Endodermal cell (in vitro differentiated cells): ENCODE data around the gene ACADM. TPM values are rescaled to one million over a fixed set of nuclear protein-coding genes. Genes with fewer than 3 reads are reported as not detected.
"Not testable (repeated sequence)": the region's sequence is repeated elsewhere in the genome, so short reads cannot be mapped to it uniquely, and the experiment has no call there.

Source experiments
- DNase-seq: peaks from one replicate; pipeline ENCODE4 v3.0.0-alpha.2; 2017
- H3K27ac ChIP-seq: 2 replicates; pipeline ENCODE4 v1.5.1; 2013; ENCODE audit warnings: mild to moderate bottlenecking, low read depth, low read length, moderate library complexity
- H3K27me3 ChIP-seq: 2 replicates; pipeline ENCODE4 v1.6.1; 2013; ENCODE audit warnings: mild to moderate bottlenecking, low read length, moderate library complexity; ENCODE audit not compliant: insufficient read depth, control insufficient read depth, poor library complexity, severe bottlenecking
- H3K36me3 ChIP-seq: 2 replicates; pipeline ENCODE4 v1.7.0; 2013; ENCODE audit warnings: mild to moderate bottlenecking, low read length, moderate library complexity; ENCODE audit not compliant: control insufficient read depth, insufficient read depth
- H3K4me1 ChIP-seq: one replicate; pipeline ENCODE4 v1.7.0; 2013; ENCODE audit warnings: low read length; ENCODE audit not compliant: control insufficient read depth, insufficient read depth
- H3K4me3 ChIP-seq: 2 replicates; pipeline ENCODE4 v1.5.1; 2013; ENCODE audit warnings: mild to moderate bottlenecking, low read length, moderate library complexity
- H3K9ac ChIP-seq: 2 replicates; pipeline ENCODE4 v1.6.1; 2013; ENCODE audit warnings: mild to moderate bottlenecking, low read length, moderate library complexity; ENCODE audit not compliant: poor library complexity, severe bottlenecking; ENCODE audit errors: extremely low read depth
- H3K9me3 ChIP-seq: 2 replicates; pipeline ENCODE4 v1.6.1; 2013; ENCODE audit warnings: mild to moderate bottlenecking, low read length, moderate library complexity; ENCODE audit not compliant: control insufficient read depth
- H3K27ac Mint-ChIP-seq: 2 replicates; pipeline ENCODE4 v1.8.0; 2020; ENCODE audit warnings: mixed read lengths
- H3K27me3 Mint-ChIP-seq: 2 replicates; pipeline ENCODE4 v1.8.0; 2021; ENCODE audit warnings: mild to moderate bottlenecking, mixed read lengths; ENCODE audit not compliant: insufficient read depth
- H3K36me3 Mint-ChIP-seq: 2 replicates; pipeline ENCODE4 v1.8.0; 2020; ENCODE audit warnings: low read depth, mixed read lengths
- H3K4me1 Mint-ChIP-seq: 2 replicates; pipeline ENCODE4 v1.8.0; 2020; ENCODE audit warnings: mixed read lengths
- H3K4me3 Mint-ChIP-seq: 2 replicates; pipeline ENCODE4 v1.8.0; 2020; ENCODE audit warnings: mild to moderate bottlenecking, moderate library complexity, mixed read lengths
- H3K9me3 Mint-ChIP-seq: 2 replicates; pipeline ENCODE4 v1.8.0; 2020; ENCODE audit warnings: mild to moderate bottlenecking, mixed read lengths
- WGBS, 2 experiments: methylation state at CpG; one replicate each; pipeline versions ENCODE4 v1.1.5 to v1.1.7; 2013; ENCODE audit warnings: missing lambda C conversion rate in 2 of 2, mixed read lengths in 1 of 2; ENCODE audit not compliant: insufficient coverage in 1 of 2, insufficient read length in 1 of 2; 5-methylcytosine and 5-hydroxymethylcytosine counted together
- long read RNA-seq, 4 experiments: library from polyadenylated mRNA in 2 of 4; library from RNA in 1 of 4; library from capped mRNA in 1 of 4; stranded (forward) in 3 of 4; unstranded in 1 of 4; transcript quantifications; one replicate each; pipeline ENCODE4 v2.0.0, GENCODE V29; 2020 to 2021; ENCODE audit warnings: inconsistent platforms in 1 of 4
- polyA plus RNA-seq, 2 experiments: library from polyadenylated mRNA; stranded (reverse); fragments of 50-300 nt; gene quantifications; one replicate each; pipeline ENCODE4 v1.2.3, GENCODE V29; 2013
- total RNA-seq, 2 donors: library from RNA; stranded (reverse); fragmentation: NEBNext Ultra II Directional in 1 of 2; extraction: Animal tissue kit (Norgen Biotek cat#: 25700) in 1 of 2; gene quantifications; 2 replicates in 1 of 2; 3 replicates in 1 of 2; pipeline ENCODE4 v1.2.1, GENCODE V29; 2021
- TF ChIP-seq, protein P1 (sequence below): fragments of 200-600 bp; sonication (generic); conservative IDR thresholded peaks from 2 replicates; pipeline ENCODE4 v1.5.0; 2021; ENCODE audit warnings: antibody characterized with exemption, mild to moderate bottlenecking

The ACADM gene
- total RNA-seq, result 10 to 100 TPM; 63.5 to 68.0 TPM
- 53.5 TPM for polyA plus RNA-seq (2013, experiment 1 of 2)
- polyA plus RNA-seq (2013, experiment 2 of 2), result 45.9 TPM
- long read RNA-seq, experiment 1, transcript ACADM-202 (12 exons, 2,619 nt), result major isoform, 22 of 56 reads
- long read RNA-seq, experiment 1, partial matches to known transcripts, result 14 of 56 reads
- long read RNA-seq, experiment 1, other reads (novel, unspliced or antisense), result 19 of 56 reads
- long read RNA-seq, experiment 2, transcript ACADM-202 (12 exons, 2,619 nt), result major isoform, 146 of 197 reads
- long read RNA-seq, experiment 2, transcript ACADM-218 (11 exons, 2,535 nt), result minor isoform, 14 of 197 reads
- long read RNA-seq, experiment 2, partial matches to known transcripts, result 5 of 197 reads
- long read RNA-seq, experiment 2, other reads (novel, unspliced or antisense), result 29 of 197 reads
- long read RNA-seq, experiment 3, transcript ACADM-202 (12 exons, 2,619 nt), result major isoform, 226 of 284 reads
- long read RNA-seq, experiment 3, transcript ACADM-218 (11 exons, 2,535 nt), result minor isoform, 28 of 284 reads
- long read RNA-seq, experiment 3, partial matches to known transcripts, result 5 of 284 reads
- long read RNA-seq, experiment 3, other reads (novel, unspliced or antisense), result 21 of 284 reads
- long read RNA-seq, experiment 4, transcript ACADM-218 (11 exons, 2,535 nt), result minor isoform, 46 of 333 reads
- long read RNA-seq, experiment 4, transcript ACADM-202 (12 exons, 2,619 nt), result major isoform, 212 of 333 reads
- long read RNA-seq, experiment 4, transcript ACADM-203 (12 exons, 1,332 nt), result minor isoform, 5 of 333 reads
- long read RNA-seq, experiment 4, partial matches to known transcripts, result 45 of 333 reads
- long read RNA-seq, experiment 4, other reads (novel, unspliced or antisense), result 25 of 333 reads

DNA sequence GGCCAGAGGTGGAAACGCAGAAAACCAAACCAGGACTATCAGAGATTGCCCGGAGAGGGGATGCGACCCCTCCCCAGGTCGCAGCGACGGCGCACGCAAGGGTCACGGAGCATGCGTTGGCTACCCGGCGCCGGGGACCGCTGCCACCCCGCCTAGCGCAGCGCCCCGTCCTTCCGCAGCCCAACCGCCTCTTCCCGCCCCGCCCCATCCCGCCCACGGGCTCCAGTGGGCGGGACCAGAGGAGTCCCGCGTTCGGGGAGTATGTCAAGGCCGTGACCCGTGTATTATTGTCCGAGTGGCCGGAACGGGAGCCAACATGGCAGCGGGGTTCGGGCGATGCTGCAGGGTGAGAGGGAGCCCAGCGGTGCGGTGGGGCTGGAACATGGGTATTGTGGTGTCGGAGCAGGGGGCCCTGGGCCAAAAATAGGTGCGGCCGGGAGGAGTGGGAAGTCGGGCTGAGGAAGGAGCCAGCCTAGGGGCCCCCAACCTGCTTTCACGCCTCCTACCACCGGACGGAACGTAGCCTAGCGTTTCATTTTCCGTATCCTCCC is at the start of gene ACADM:
Gene ACADM, plus strand, starts transcription at position 238 of the 551 bp plus-strand sequence. Its CDS starts 79 bp downstream, at position 317.
- H3K4me3 ChIP-seq, result peak within 1 kb of the TSS; percentile 95
- peak within 1 kb of the TSS; percentile 52 for H3K27ac ChIP-seq
- peaks cover 25% of the 10 kb centered on the region for H3K9me3 ChIP-seq
- Mint-ChIP-seq H3K4me3 (peak within 1 kb of the TSS; percentile 96), H3K36me3 (no peaks in the 10 kb centered on the region), H3K9me3 (peaks cover 8% of the 10 kb centered on the region), H3K27ac (peak within 1 kb of the TSS; percentile 96), H3K4me1 (peaks cover 33% of the 10 kb centered on the region), H3K27me3 (no peaks in the 10 kb centered on the region)
- TF ChIP-seq, protein P1, sequence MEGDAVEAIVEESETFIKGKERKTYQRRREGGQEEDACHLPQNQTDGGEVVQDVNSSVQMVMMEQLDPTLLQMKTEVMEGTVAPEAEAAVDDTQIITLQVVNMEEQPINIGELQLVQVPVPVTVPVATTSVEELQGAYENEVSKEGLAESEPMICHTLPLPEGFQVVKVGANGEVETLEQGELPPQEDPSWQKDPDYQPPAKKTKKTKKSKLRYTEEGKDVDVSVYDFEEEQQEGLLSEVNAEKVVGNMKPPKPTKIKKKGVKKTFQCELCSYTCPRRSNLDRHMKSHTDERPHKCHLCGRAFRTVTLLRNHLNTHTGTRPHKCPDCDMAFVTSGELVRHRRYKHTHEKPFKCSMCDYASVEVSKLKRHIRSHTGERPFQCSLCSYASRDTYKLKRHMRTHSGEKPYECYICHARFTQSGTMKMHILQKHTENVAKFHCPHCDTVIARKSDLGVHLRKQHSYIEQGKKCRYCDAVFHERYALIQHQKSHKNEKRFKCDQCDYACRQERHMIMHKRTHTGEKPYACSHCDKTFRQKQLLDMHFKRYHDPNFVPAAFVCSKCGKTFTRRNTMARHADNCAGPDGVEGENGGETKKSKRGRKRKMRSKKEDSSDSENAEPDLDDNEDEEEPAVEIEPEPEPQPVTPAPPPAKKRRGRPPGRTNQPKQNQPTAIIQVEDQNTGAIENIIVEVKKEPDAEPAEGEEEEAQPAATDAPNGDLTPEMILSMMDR, result no peak
- 0% methylated on average over 9 to 48 of the region's 48 CpGs for WGBS, 2 experiments
- peaks cover 6% of the 10 kb centered on the region for H3K4me1 ChIP-seq
- no peaks in the 10 kb centered on the region for H3K27me3 ChIP-seq
- DNase-seq, result peak; percentile 95
- H3K36me3 ChIP-seq, result peaks cover 6% of the 10 kb centered on the region
- peak within 1 kb of the TSS; percentile 45 for H3K9ac ChIP-seq

DNA sequence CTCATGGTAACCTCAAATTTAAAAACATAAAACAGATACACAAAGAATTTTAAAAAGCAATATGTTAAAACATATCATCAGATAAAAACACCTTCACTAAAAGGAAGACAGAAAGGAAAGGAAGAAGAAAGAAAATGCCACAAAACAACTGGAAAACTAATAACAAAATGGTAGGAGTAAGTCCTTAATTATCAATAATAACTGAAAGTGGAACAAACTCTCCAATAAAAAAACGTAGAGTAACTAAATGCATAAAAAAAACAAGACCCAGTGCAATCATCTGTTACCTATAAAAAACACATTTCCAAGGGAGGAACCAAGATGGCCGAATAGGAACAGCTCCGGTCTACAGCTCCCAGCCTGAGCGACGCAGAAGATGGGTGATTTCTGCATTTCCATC is 47.1 kb upstream of the ACADM start:
- no peak for DNase-seq
- peaks cover 1% of the 10 kb centered on the region for H3K36me3 Mint-ChIP-seq
- H3K4me3 ChIP-seq, result peak overlapping the region; percentile 70
- H3K27me3 ChIP-seq, result no peaks in the 10 kb centered on the region
- WGBS, 2 experiments, result 77% methylated on average over 3 of the region's 5 CpGs; no CpG with 5 or more reads in 1 of the 2 experiments
- H3K4me3 Mint-ChIP-seq, result peak overlapping the region; percentile 62
- no peak overlapping the region for H3K27ac ChIP-seq
- H3K9ac ChIP-seq, result peak overlapping the region; percentile 8
- no peaks in the 10 kb centered on the region for H3K9me3 ChIP-seq
- TF ChIP-seq, protein P1, result no peak
- peaks cover 15% of the 10 kb centered on the region for H3K4me1 Mint-ChIP-seq
- H3K9me3 Mint-ChIP-seq, result peaks cover 22% of the 10 kb centered on the region
- no peaks in the 10 kb centered on the region for H3K36me3 ChIP-seq
- H3K27me3 Mint-ChIP-seq, result no peaks in the 10 kb centered on the region
- no peaks in the 10 kb centered on the region for H3K4me1 ChIP-seq
- H3K27ac Mint-ChIP-seq, result no peak overlapping the region

DNA sequence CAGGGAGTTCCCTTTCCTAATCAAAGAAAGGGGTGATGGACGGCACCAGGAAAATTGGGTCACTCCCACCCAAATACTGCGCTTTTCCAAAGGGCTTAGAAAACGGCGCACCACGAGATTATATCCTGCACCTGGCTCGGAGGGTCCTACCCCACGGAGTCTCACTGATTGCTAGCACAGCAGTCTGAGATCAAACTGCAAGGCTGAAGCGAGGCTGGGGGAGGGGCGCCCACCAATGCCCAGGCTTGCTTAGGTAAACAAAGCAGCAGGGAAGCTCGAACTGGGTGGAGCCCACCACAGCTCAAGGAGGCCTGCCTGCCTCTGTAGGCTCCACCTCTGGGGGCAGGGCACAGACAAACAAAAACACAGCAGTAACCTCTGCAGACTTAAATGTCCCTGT is 46.5 kb upstream of the ACADM start:
- not testable (repeated sequence) for H3K27ac ChIP-seq, H3K27me3 Mint-ChIP-seq, H3K36me3 ChIP-seq, H3K9ac ChIP-seq, H3K27me3 ChIP-seq, H3K4me1 ChIP-seq, H3K9me3 ChIP-seq, H3K36me3 Mint-ChIP-seq
- Mint-ChIP-seq H3K9me3 (peaks cover 22% of the 10 kb centered on the region), H3K27ac (peak overlapping the region; percentile 66), H3K4me3 (peak overlapping the region; percentile 62), H3K4me1 (peaks cover 11% of the 10 kb centered on the region)
- H3K4me3 ChIP-seq, result peak overlapping the region; percentile 70
- peak; percentile 79 for DNase-seq
- WGBS, 2 experiments, result 40 to 54% methylated on average over 1 to 8 of the region's 10 CpGs
